HEK293 (cell line): Measurements from ENCODE around the gene SMIM24.

ENCODE experiments used
- CTCF ChIA-PET: fragments of 350-600 bp; formaldehyde crosslinking; extraction: SDS; loops from one replicate; lab custom pipeline; 2021; ENCODE audit warnings: antibody characterized with exemption; lab: Yijun Ruan, JAX
- POLR2A ChIA-PET: fragments of 300-600 bp; formaldehyde crosslinking; extraction: SDS; loops from one replicate; lab custom pipeline; 2020; ENCODE audit warnings: antibody characterized with exemption, inconsistent platforms; lab: Yijun Ruan, JAX
- H3K27ac ChIP-seq: fragments of 200-500 bp; sonication (Bioruptor generic); 2 replicates; pipeline ENCODE4 v1.5.1; 2014; ENCODE audit warnings: low read depth, low read length, control low read depth, inconsistent platforms; ENCODE audit errors: extremely low read depth
- H3K36me3 ChIP-seq, 2 experiments: fragments of 200-500 bp in 1 of 2; sonication (Bioruptor generic) in 1 of 2; 1 replicate in 1 of 2; 2 replicates in 1 of 2; pipeline ENCODE4 v1.5.1; 2014 to 2017; ENCODE audit warnings: inconsistent platforms in 2 of 2, low read length in 2 of 2; ENCODE audit not compliant: control insufficient read depth in 2 of 2, insufficient read depth in 1 of 2
- H3K4me1 ChIP-seq: fragments of 200-500 bp; sonication (Bioruptor generic); 2 replicates; pipeline ENCODE4 v1.5.1; 2014; ENCODE audit warnings: mild to moderate bottlenecking, low read length, inconsistent platforms; ENCODE audit not compliant: control insufficient read depth, insufficient read depth
- H3K4me3 ChIP-seq: 2 replicates; pipeline ENCODE4 v1.5.1; 2011; ENCODE audit warnings: low read depth, mild to moderate bottlenecking, control low read depth, low read length, moderate library complexity
- H3K9me3 ChIP-seq: fragments of 200-500 bp; sonication (Bioruptor generic); 2 replicates; pipeline ENCODE4 v1.5.1; 2014; ENCODE audit warnings: low read depth, low read length, inconsistent platforms; ENCODE audit not compliant: control insufficient read depth, insufficient read depth
- RBAK ChIP-seq: fragments of 450-650 bp; formaldehyde crosslinking; IDR thresholded peaks from 2 replicates; pipeline ENCODE4 v1.5.1; 2016; ENCODE audit warnings: missing biosample characterization, missing genetic modification characterization
- ZNF16 ChIP-seq: fragments of 450-650 bp; formaldehyde crosslinking; IDR thresholded peaks from 2 replicates; pipeline ENCODE4 v1.5.1; 2016; ENCODE audit warnings: low read depth, missing biosample characterization, missing genetic modification characterization
- ZNF24 ChIP-seq: fragments of 450-650 bp; formaldehyde crosslinking; IDR thresholded peaks from 2 replicates; pipeline ENCODE4 v1.5.1; 2016; ENCODE audit warnings: missing biosample characterization, missing genetic modification characterization
- ZNF423 ChIP-seq: fragments of 450-650 bp; formaldehyde crosslinking; IDR thresholded peaks from 2 replicates; pipeline ENCODE4 v1.5.1; 2016; ENCODE audit warnings: missing biosample characterization, missing genetic modification characterization
- ZNF433 ChIP-seq: fragments of 450-650 bp; formaldehyde crosslinking; IDR thresholded peaks from 2 replicates; pipeline ENCODE4 v1.5.1; 2016; ENCODE audit warnings: missing biosample characterization, missing genetic modification characterization, low read depth
- ZNF510 ChIP-seq: fragments of 450-650 bp; formaldehyde crosslinking; IDR thresholded peaks from 2 replicates; pipeline ENCODE4 v1.5.1; 2018; ENCODE audit warnings: mild to moderate bottlenecking, missing genetic modification characterization, missing biosample characterization; ENCODE audit not compliant: insufficient replicate concordance
- ZNF558 ChIP-seq: fragments of 450-650 bp; formaldehyde crosslinking; IDR thresholded peaks from 2 replicates; pipeline ENCODE4 v1.5.1; 2016; ENCODE audit warnings: missing biosample characterization, missing genetic modification characterization
- ZNF571 ChIP-seq: fragments of 450-650 bp; formaldehyde crosslinking; IDR thresholded peaks from 2 replicates; pipeline ENCODE4 v1.5.0; 2017; ENCODE audit warnings: missing biosample characterization, missing genetic modification characterization
- ZNF629 ChIP-seq: fragments of 450-650 bp; formaldehyde crosslinking; IDR thresholded peaks from 2 replicates; pipeline ENCODE4 v1.5.1; 2017; ENCODE audit warnings: missing biosample characterization, missing genetic modification characterization
- ZNF677 ChIP-seq: fragments of 450-650 bp; IDR thresholded peaks from 2 replicates; pipeline ENCODE4 v1.5.0; 2018; ENCODE audit warnings: missing biosample characterization, mild to moderate bottlenecking, missing genetic modification characterization, moderate library complexity
- ZNF76 ChIP-seq: fragments of 450-650 bp; formaldehyde crosslinking; IDR thresholded peaks from 2 replicates; pipeline ENCODE4; 2016; ENCODE audit warnings: low read depth, missing biosample characterization, missing genetic modification characterization, borderline replicate concordance
- ZNF776 ChIP-seq: fragments of 450-650 bp; formaldehyde crosslinking; IDR thresholded peaks from 2 replicates; pipeline ENCODE4 v1.5.0; 2017; ENCODE audit warnings: missing biosample characterization, missing genetic modification characterization, borderline replicate concordance
- ZNF785 ChIP-seq: fragments of 450-650 bp; formaldehyde crosslinking; IDR thresholded peaks from 2 replicates; pipeline ENCODE4 v1.5.1; 2016; ENCODE audit warnings: missing biosample characterization, missing genetic modification characterization
- TF ChIP-seq, protein P1 (sequence below): fragments of 450-650 bp; formaldehyde crosslinking; optimal IDR thresholded peaks from 2 replicates; pipeline ENCODE3; 2016; ENCODE audit warnings: missing biosample characterization, mild to moderate bottlenecking, missing genetic modification characterization
- TF ChIP-seq, protein P2 (sequence below): fragments of 450-650 bp; formaldehyde crosslinking; IDR thresholded peaks from 2 replicates; pipeline ENCODE4 v1.5.1; 2017; ENCODE audit warnings: missing biosample characterization, missing genetic modification characterization
- TF ChIP-seq, protein P3 (sequence below): fragments of 450-650 bp; formaldehyde crosslinking; IDR thresholded peaks from 2 replicates; pipeline ENCODE4 v1.5.1; 2016; ENCODE audit warnings: missing biosample characterization, missing genetic modification characterization, borderline replicate concordance
- TF ChIP-seq, protein P4 (sequence below): fragments of 450-650 bp; formaldehyde crosslinking; IDR thresholded peaks from 2 replicates; pipeline ENCODE4 v1.5.1; 2016; ENCODE audit warnings: missing biosample characterization, missing genetic modification characterization
- TF ChIP-seq, protein P5 (sequence below): fragments of 450-650 bp; formaldehyde crosslinking; IDR thresholded peaks from 2 replicates; pipeline ENCODE4 v1.5.1; 2017; ENCODE audit warnings: missing biosample characterization, missing genetic modification characterization
- TF ChIP-seq, protein P6 (sequence below): fragments of 450-650 bp; formaldehyde crosslinking; IDR thresholded peaks from 2 replicates; pipeline ENCODE4 v1.5.1; 2016; ENCODE audit warnings: missing biosample characterization, missing genetic modification characterization
- TF ChIP-seq, protein P7 (sequence below): fragments of 450-650 bp; formaldehyde crosslinking; conservative IDR thresholded peaks from 2 replicates; pipeline ENCODE4 v1.5.1; 2016; ENCODE audit warnings: low read depth, missing biosample characterization, missing genetic modification characterization

Gene SMIM24

DNA sequence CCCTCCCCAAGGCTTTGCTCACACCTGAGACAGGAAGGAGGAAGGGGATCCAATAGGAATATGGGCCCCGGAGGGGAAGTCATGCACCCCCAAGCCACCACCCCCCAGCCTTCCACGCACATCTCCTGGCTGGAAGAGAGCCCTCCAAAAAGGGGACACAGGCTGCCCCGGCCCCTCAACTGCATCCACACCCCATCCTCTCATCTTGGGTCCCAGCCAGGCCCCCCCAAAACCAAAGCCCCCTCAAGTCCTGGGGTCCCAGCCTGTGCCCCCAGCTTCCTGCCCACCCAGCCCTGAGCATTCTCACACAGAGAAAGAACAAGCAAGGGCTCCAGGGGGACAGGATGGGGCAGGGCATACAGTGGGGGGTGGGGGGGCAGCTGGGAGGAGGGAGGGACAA, 12.1 kb downstream of the SMIM24 start:
- Histone ChIP-seq H3K27ac (no peak overlapping the region), H3K4me3 (no peak overlapping the region), H3K9me3 (no peaks in the 10 kb centered on the region), H3K36me3 (no peaks in the 10 kb centered on the region), H3K4me1 (no peaks in the 10 kb centered on the region)
- POLR2A ChIA-PET: no interaction called here
- CTCF ChIA-PET: interaction anchor here (5.9 kb wide), 1 partner anchor 14 kb away, joined by 62 read pairs; the partner anchor contains the start of genes SMIM24 and SMIM44
- TF ChIP-seq, protein P1, sequence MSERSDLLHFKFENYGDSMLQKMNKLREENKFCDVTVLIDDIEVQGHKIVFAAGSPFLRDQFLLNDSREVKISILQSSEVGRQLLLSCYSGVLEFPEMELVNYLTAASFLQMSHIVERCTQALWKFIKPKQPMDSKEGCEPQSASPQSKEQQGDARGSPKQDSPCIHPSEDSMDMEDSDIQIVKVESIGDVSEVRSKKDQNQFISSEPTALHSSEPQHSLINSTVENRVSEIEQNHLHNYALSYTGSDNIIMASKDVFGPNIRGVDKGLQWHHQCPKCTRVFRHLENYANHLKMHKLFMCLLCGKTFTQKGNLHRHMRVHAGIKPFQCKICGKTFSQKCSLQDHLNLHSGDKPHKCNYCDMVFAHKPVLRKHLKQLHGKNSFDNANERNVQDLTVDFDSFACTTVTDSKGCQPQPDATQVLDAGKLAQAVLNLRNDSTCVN (tag by site-specific recombination): no peak
- TF ChIP-seq, protein P2, sequence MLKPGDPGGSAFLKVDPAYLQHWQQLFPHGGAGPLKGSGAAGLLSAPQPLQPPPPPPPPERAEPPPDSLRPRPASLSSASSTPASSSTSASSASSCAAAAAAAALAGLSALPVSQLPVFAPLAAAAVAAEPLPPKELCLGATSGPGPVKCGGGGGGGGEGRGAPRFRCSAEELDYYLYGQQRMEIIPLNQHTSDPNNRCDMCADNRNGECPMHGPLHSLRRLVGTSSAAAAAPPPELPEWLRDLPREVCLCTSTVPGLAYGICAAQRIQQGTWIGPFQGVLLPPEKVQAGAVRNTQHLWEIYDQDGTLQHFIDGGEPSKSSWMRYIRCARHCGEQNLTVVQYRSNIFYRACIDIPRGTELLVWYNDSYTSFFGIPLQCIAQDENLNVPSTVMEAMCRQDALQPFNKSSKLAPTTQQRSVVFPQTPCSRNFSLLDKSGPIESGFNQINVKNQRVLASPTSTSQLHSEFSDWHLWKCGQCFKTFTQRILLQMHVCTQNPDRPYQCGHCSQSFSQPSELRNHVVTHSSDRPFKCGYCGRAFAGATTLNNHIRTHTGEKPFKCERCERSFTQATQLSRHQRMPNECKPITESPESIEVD (tag by site-specific recombination): no peak
- TF ChIP-seq ZNF776 (tag by site-specific recombination): no peak
- no peak for TF ChIP-seq RBAK (tag by site-specific recombination)
- no peak for TF ChIP-seq ZNF629
- TF ChIP-seq ZNF76 (tag by site-specific recombination): no peak
- TF ChIP-seq, protein P3, sequence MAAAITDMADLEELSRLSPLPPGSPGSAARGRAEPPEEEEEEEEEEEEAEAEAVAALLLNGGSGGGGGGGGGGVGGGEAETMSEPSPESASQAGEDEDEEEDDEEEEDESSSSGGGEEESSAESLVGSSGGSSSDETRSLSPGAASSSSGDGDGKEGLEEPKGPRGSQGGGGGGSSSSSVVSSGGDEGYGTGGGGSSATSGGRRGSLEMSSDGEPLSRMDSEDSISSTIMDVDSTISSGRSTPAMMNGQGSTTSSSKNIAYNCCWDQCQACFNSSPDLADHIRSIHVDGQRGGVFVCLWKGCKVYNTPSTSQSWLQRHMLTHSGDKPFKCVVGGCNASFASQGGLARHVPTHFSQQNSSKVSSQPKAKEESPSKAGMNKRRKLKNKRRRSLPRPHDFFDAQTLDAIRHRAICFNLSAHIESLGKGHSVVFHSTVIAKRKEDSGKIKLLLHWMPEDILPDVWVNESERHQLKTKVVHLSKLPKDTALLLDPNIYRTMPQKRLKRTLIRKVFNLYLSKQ (tag by site-specific recombination): no peak
- TF ChIP-seq ZNF510 (tag by site-specific recombination): no peak
- TF ChIP-seq ZNF423 (tag by site-specific recombination): no peak
- no peak for TF ChIP-seq ZNF24 (tag by site-specific recombination)
- no peak for TF ChIP-seq ZNF785 (tag by site-specific recombination)
- TF ChIP-seq, protein P4, sequence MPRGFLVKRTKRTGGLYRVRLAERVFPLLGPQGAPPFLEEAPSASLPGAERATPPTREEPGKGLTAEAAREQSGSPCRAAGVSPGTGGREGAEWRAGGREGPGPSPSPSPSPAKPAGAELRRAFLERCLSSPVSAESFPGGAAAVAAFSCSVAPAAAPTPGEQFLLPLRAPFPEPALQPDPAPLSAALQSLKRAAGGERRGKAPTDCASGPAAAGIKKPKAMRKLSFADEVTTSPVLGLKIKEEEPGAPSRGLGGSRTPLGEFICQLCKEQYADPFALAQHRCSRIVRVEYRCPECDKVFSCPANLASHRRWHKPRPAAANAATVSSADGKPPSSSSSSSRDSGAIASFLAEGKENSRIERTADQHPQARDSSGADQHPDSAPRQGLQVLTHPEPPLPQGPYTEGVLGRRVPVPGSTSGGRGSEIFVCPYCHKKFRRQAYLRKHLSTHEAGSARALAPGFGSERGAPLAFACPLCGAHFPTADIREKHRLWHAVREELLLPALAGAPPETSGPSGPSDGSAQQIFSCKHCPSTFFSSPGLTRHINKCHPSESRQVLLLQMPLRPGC: no peak
- TF ChIP-seq ZNF433 (tag by site-specific recombination): no peak
- TF ChIP-seq ZNF677: no peak
- TF ChIP-seq, protein P5, sequence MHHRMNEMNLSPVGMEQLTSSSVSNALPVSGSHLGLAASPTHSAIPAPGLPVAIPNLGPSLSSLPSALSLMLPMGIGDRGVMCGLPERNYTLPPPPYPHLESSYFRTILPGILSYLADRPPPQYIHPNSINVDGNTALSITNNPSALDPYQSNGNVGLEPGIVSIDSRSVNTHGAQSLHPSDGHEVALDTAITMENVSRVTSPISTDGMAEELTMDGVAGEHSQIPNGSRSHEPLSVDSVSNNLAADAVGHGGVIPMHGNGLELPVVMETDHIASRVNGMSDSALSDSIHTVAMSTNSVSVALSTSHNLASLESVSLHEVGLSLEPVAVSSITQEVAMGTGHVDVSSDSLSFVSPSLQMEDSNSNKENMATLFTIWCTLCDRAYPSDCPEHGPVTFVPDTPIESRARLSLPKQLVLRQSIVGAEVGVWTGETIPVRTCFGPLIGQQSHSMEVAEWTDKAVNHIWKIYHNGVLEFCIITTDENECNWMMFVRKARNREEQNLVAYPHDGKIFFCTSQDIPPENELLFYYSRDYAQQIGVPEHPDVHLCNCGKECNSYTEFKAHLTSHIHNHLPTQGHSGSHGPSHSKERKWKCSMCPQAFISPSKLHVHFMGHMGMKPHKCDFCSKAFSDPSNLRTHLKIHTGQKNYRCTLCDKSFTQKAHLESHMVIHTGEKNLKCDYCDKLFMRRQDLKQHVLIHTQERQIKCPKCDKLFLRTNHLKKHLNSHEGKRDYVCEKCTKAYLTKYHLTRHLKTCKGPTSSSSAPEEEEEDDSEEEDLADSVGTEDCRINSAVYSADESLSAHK: no peak
- no peak for TF ChIP-seq ZNF558 (tag by site-specific recombination)
- TF ChIP-seq, protein P6, sequence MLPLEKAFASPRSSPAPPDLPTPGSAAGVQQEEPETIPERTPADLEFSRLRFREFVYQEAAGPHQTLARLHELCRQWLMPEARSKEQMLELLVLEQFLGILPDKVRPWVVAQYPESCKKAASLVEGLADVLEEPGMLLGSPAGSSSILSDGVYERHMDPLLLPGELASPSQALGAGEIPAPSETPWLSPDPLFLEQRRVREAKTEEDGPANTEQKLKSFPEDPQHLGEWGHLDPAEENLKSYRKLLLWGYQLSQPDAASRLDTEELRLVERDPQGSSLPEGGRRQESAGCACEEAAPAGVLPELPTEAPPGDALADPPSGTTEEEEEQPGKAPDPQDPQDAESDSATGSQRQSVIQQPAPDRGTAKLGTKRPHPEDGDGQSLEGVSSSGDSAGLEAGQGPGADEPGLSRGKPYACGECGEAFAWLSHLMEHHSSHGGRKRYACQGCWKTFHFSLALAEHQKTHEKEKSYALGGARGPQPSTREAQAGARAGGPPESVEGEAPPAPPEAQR (tag by site-specific recombination): no peak
- TF ChIP-seq, protein P7, sequence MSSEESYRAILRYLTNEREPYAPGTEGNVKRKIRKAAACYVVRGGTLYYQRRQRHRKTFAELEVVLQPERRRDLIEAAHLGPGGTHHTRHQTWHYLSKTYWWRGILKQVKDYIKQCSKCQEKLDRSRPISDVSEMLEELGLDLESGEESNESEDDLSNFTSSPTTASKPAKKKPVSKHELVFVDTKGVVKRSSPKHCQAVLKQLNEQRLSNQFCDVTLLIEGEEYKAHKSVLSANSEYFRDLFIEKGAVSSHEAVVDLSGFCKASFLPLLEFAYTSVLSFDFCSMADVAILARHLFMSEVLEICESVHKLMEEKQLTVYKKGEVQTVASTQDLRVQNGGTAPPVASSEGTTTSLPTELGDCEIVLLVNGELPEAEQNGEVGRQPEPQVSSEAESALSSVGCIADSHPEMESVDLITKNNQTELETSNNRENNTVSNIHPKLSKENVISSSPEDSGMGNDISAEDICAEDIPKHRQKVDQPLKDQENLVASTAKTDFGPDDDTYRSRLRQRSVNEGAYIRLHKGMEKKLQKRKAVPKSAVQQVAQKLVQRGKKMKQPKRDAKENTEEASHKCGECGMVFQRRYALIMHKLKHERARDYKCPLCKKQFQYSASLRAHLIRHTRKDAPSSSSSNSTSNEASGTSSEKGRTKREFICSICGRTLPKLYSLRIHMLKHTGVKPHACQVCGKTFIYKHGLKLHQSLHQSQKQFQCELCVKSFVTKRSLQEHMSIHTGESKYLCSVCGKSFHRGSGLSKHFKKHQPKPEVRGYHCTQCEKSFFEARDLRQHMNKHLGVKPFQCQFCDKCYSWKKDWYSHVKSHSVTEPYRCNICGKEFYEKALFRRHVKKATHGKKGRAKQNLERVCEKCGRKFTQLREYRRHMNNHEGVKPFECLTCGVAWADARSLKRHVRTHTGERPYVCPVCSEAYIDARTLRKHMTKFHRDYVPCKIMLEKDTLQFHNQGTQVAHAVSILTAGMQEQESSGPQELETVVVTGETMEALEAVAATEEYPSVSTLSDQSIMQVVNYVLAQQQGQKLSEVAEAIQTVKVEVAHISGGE (tag by site-specific recombination): no peak
- TF ChIP-seq ZNF571 (tag by site-specific recombination): no peak
- no peak for TF ChIP-seq ZNF16 (tag by site-specific recombination)
